WTC11 (cell line): ENCODE results near the gene RAD18.

Experiments
- ATF2 ChIP-seq: sonication (generic); formaldehyde crosslinking; IDR thresholded peaks from 2 replicates; pipeline ENCODE4 v1.8.1; 2022; ENCODE audit warnings: low read depth, missing genetic modification reagents, borderline replicate concordance
- ATF3 ChIP-seq: sonication (generic); formaldehyde crosslinking; conservative IDR thresholded peaks from 2 replicates; pipeline ENCODE4 v1.8.1; 2022; ENCODE audit warnings: mild to moderate bottlenecking, missing genetic modification reagents
- CTCF ChIP-seq: fragments of 200-600 bp; IDR thresholded peaks from 2 replicates; pipeline ENCODE4 v1.8.0; 2022; ENCODE audit warnings: antibody characterized with exemption
- NFYB ChIP-seq: sonication (generic); formaldehyde crosslinking; conservative IDR thresholded peaks from 2 replicates; pipeline ENCODE4 v1.8.0; 2022; ENCODE audit warnings: low read depth, missing genetic modification reagents
- NR2C2 ChIP-seq: sonication (generic); formaldehyde crosslinking; IDR thresholded peaks from 2 replicates; pipeline ENCODE4 v1.8.0; 2022; ENCODE audit warnings: mild to moderate bottlenecking, missing genetic modification reagents

- TF ChIP-seq ATF2 (no peak), CTCF (no peak), NR2C2 (CRISPR knock-in tag) (no peak), ATF3 (CRISPR knock-in tag) (no peak), NFYB (CRISPR knock-in tag) (no peak)
Measured at GRCh38 chr3:9007928-9008327, 44.7 kb upstream of the RAD18 start.
